SKM-1 treated with dmso at 0.1 percent for 144 hours (cell line): ENCODE measurements around the gene CAPN15.

Experiments used
- DNase-seq: peaks from one replicate; lab custom pipeline; 2025; ENCODE audit not compliant: unreplicated experiment; lab: John Stamatoyannopoulos, UW

Gene CAPN15

GRCh38 chr16:525123-525519 lies 2.4 kb upstream of the CAPN15 start:
- DNase-seq = no peak

- no peak for DNase-seq
Observed at GRCh38 chr16:525520-526180, 1.9 kb upstream of the CAPN15 start.

- no peak for DNase-seq
Observed at GRCh38 chr16:526181-527014, 1.1 kb upstream of the CAPN15 start.

GRCh38 chr16:528111-529011 lies 849 bp downstream of the CAPN15 start:
- DNase-seq = peak; percentile 17

GRCh38 chr16:529012-529575 lies 1.6 kb downstream of the CAPN15 start:
- no peak for DNase-seq

GRCh38 chr16:530111-530817 lies 2.8 kb downstream of the CAPN15 start:
- no peak for DNase-seq

GRCh38 chr16:531494-532125 lies 4.1 kb downstream of the CAPN15 start:
- no peak for DNase-seq

GRCh38 chr16:533391-534123 lies 6.0 kb downstream of the CAPN15 start:
- no peak for DNase-seq

GRCh38 chr16:534135-534534 lies 6.6 kb downstream of the CAPN15 start:
- DNase-seq = no peak

GRCh38 chr16:534856-535445 lies 7.4 kb downstream of the CAPN15 start:
- no peak for DNase-seq

GRCh38 chr16:535446-536405 lies 8.2 kb downstream of the CAPN15 start:
- no peak for DNase-seq

- no peak for DNase-seq
Observed at GRCh38 chr16:536746-537145, 9.2 kb downstream of the CAPN15 start.

- no peak for DNase-seq
Observed at GRCh38 chr16:537415-538335, 10.2 kb downstream of the CAPN15 start.

- no peak for DNase-seq
Observed at GRCh38 chr16:539901-540530, 12.5 kb downstream of the CAPN15 start.

- DNase-seq = no peak
Observed at GRCh38 chr16:540645-541340, 13.3 kb downstream of the CAPN15 start.
